Activated CD4-positive, alpha-beta T cell treated with anti-CD3 and anti-CD28 coated beads, Interleukin-2, amount 10 ng/mL, durations not matched to agents 24 days and 14 days (primary cell): ENCODE measurements around the gene CYTH4. TPM values are rescaled to one million over a fixed set of nuclear protein-coding genes. Genes with fewer than 3 reads are reported as not detected.
"Not testable (repeated sequence)": the region's sequence is repeated elsewhere in the genome, so short reads cannot be mapped to it uniquely, and the experiment has no call there.

Experiments used
- DNase-seq: peaks from one replicate; pipeline ENCODE4 v3.0.0; 2022
- H3K27ac Mint-ChIP-seq: one replicate; pipeline ENCODE4 v1.8.0; 2022; ENCODE audit warnings: mild to moderate bottlenecking, mixed read lengths
- H3K27me3 Mint-ChIP-seq: one replicate; pipeline ENCODE4 v1.8.0; 2022; ENCODE audit warnings: mixed read lengths
- H3K36me3 Mint-ChIP-seq: one replicate; pipeline ENCODE4 v1.8.0; 2022; ENCODE audit warnings: low read depth, mild to moderate bottlenecking, mixed read lengths
- H3K4me1 Mint-ChIP-seq: one replicate; pipeline ENCODE4 v1.8.0; 2021; ENCODE audit warnings: mixed read lengths
- H3K4me3 Mint-ChIP-seq: one replicate; pipeline ENCODE4 v1.8.0; 2022; ENCODE audit warnings: mild to moderate bottlenecking, moderate library complexity, mixed read lengths
- H3K9me3 Mint-ChIP-seq: one replicate; pipeline ENCODE4 v1.8.0; 2021; ENCODE audit warnings: mixed read lengths
- intact Hi-C: fragments of 100-400 bp; cut with micrococcal nuclease; formaldehyde crosslinking; loops from one replicate; pipeline ENCODE4 v1.15.1; 2023
- total RNA-seq: library from RNA; stranded (reverse); gene quantifications from 2 replicates; pipeline ENCODE4 v1.2.3, GENCODE V29; 2022

CYTH4 gene
- total RNA-seq, 1 donor from 2014 or later = 44.9 TPM

DNA sequence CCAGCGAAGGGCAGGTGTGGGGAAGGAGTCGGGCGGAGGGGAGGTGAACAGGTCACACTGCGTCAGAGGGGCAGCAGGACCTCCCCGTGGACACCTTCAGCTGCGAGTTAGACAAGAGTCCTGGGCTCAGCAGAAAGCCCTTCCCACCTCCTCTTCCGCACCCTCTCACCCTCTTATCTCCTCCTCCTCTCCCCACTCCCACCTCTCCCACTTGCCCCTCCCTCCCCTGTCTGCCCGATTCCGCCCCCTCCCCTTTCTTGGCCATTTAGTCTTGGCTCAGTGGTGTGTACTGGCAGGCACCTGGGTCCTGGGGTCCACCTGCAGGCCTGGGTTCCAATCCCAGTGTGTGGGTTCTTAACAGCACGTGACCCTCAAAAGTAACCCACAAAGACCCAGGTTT lies 37.2 kb downstream of the CYTH4 start:
- no peaks in the 10 kb centered on the region for H3K9me3 Mint-ChIP-seq
- no peak overlapping the region for H3K4me3 Mint-ChIP-seq
- no peak overlapping the region for H3K27ac Mint-ChIP-seq
- H3K36me3 Mint-ChIP-seq = peaks cover 2% of the 10 kb centered on the region
- H3K4me1 Mint-ChIP-seq = peaks cover 15% of the 10 kb centered on the region
- no peak for DNase-seq
- intact Hi-C loops = no loop called here
- peaks cover 37% of the 10 kb centered on the region for H3K27me3 Mint-ChIP-seq

- Mint-ChIP-seq H3K4me1 (peaks cover 6% of the 10 kb centered on the region), H3K9me3 (no peaks in the 10 kb centered on the region), H3K27ac (no peak overlapping the region), H3K27me3 (peaks cover 37% of the 10 kb centered on the region), H3K36me3 (no peaks in the 10 kb centered on the region), H3K4me3 (no peak overlapping the region)
- DNase-seq = no peak
- intact Hi-C loops = no loop called here
These were observed 38.7 kb downstream of the CYTH4 start for GRCh38 chr22:37320726-37321677.

- no peaks in the 10 kb centered on the region for H3K4me1 Mint-ChIP-seq
- H3K4me3 Mint-ChIP-seq = no peak overlapping the region
- no peaks in the 10 kb centered on the region for H3K9me3 Mint-ChIP-seq
- no peak overlapping the region for H3K27ac Mint-ChIP-seq
- intact Hi-C loops = no loop called here
- peaks cover 61% of the 10 kb centered on the region for H3K27me3 Mint-ChIP-seq
- DNase-seq = no peak
- H3K36me3 Mint-ChIP-seq = no peaks in the 10 kb centered on the region
These were observed 42.2 kb downstream of the CYTH4 start for GRCh38 chr22:37324340-37325038.

DNA sequence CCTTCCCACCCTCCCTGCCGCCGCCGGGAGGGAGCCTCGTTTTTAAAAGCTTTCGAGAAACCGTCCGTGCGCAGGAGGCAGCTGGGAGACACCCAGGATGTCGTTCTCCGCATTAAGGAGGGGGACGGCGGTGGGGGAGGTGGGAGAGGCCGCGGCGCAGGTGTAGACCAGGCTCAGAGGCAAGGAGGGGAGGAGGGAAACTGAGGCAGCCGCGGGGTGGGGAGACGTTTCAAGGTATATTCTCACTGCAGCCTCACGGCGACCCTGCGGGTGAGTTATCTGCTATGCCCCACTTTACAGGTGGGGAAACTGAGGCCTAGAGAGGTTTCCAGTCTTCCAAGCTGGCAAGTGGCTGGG lies 42.7 kb downstream of the CYTH4 start:
- Mint-ChIP-seq H3K27me3 (peaks cover 65% of the 10 kb centered on the region), H3K4me1 (no peaks in the 10 kb centered on the region), H3K27ac (no peak overlapping the region), H3K9me3 (no peaks in the 10 kb centered on the region), H3K36me3 (no peaks in the 10 kb centered on the region), H3K4me3 (no peak overlapping the region)
- intact Hi-C loops = no loop called here
- no peak for DNase-seq

GRCh38 chr22:37326726-37327125 lies 44.4 kb downstream of the CYTH4 start:
- Mint-ChIP-seq H3K4me1 (peaks cover 2% of the 10 kb centered on the region), H3K9me3 (no peaks in the 10 kb centered on the region), H3K27me3 (peaks cover 65% of the 10 kb centered on the region), H3K27ac (no peak overlapping the region), H3K4me3 (no peak overlapping the region), H3K36me3 (no peaks in the 10 kb centered on the region)
- intact Hi-C loops = no loop called here
- no peak for DNase-seq

GRCh38 chr22:37328017-37328416 lies 45.7 kb downstream of the CYTH4 start:
- Mint-ChIP-seq H3K27ac (no peak overlapping the region), H3K9me3 (no peaks in the 10 kb centered on the region), H3K4me1 (peaks cover 2% of the 10 kb centered on the region), H3K36me3 (no peaks in the 10 kb centered on the region), H3K27me3 (peaks cover 66% of the 10 kb centered on the region), H3K4me3 (no peak overlapping the region)
- intact Hi-C loops = no loop called here
- no peak for DNase-seq

GRCh38 chr22:37328538-37329237 lies 46.4 kb downstream of the CYTH4 start:
- H3K27ac Mint-ChIP-seq, H3K4me1 Mint-ChIP-seq, intact Hi-C loops, H3K4me3 Mint-ChIP-seq, H3K9me3 Mint-ChIP-seq, DNase-seq, H3K36me3 Mint-ChIP-seq: not testable (repeated sequence)
- peaks cover 62% of the 10 kb centered on the region for H3K27me3 Mint-ChIP-seq

GRCh38 chr22:37329238-37330140 lies 47.2 kb downstream of the CYTH4 start:
- H3K36me3 Mint-ChIP-seq = no peaks in the 10 kb centered on the region
- no peak for DNase-seq
- H3K4me3 Mint-ChIP-seq = no peak overlapping the region
- H3K9me3 Mint-ChIP-seq = no peaks in the 10 kb centered on the region
- intact Hi-C loops = no loop called here
- peaks cover 61% of the 10 kb centered on the region for H3K27me3 Mint-ChIP-seq
- H3K4me1 Mint-ChIP-seq = peaks cover 2% of the 10 kb centered on the region
- no peak overlapping the region for H3K27ac Mint-ChIP-seq

- intact Hi-C loops = no loop called here
- Mint-ChIP-seq H3K27me3 (peaks cover 65% of the 10 kb centered on the region), H3K4me3 (no peak overlapping the region), H3K27ac (no peak overlapping the region), H3K36me3 (no peaks in the 10 kb centered on the region), H3K9me3 (no peaks in the 10 kb centered on the region), H3K4me1 (peaks cover 4% of the 10 kb centered on the region)
- DNase-seq = peak; percentile 76
These were observed 48.1 kb downstream of the CYTH4 start for GRCh38 chr22:37330200-37331033.

DNA sequence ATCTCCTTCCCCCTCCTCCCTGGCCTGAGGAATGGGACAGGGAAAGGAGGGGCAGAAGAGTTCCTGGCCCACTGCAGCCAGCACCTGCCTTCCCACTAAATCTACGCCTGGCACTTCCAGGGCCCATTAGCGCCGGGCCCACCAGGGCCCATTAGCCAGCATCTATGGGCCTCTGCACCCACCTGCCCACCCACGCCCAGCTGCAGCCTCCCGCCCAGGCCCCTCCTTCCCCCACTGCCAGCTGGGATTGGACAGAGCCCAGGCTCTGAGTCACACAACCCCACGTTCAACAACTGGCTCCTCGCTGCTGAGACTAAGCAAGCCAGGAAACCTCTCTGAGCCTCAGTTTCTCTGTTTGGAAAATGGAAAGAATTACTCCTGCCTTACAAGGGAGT lies 48.7 kb downstream of the CYTH4 start:
- Mint-ChIP-seq H3K4me1 (peaks cover 5% of the 10 kb centered on the region), H3K36me3 (no peaks in the 10 kb centered on the region), H3K27ac (no peak overlapping the region), H3K27me3 (peaks cover 70% of the 10 kb centered on the region), H3K4me3 (no peak overlapping the region), H3K9me3 (no peaks in the 10 kb centered on the region)
- DNase-seq = no peak
- intact Hi-C loops = no loop called here

GRCh38 chr22:37331856-37332536 lies 49.7 kb downstream of the CYTH4 start:
- Mint-ChIP-seq H3K27me3 (peaks cover 69% of the 10 kb centered on the region), H3K4me1 (peaks cover 5% of the 10 kb centered on the region), H3K9me3 (no peaks in the 10 kb centered on the region), H3K4me3 (no peak overlapping the region), H3K36me3 (no peaks in the 10 kb centered on the region), H3K27ac (no peak overlapping the region)
- intact Hi-C loops = no loop called here
- no peak for DNase-seq

- Mint-ChIP-seq H3K4me1 (peaks cover 5% of the 10 kb centered on the region), H3K36me3 (no peaks in the 10 kb centered on the region), H3K27me3 (peaks cover 58% of the 10 kb centered on the region), H3K4me3 (no peak overlapping the region), H3K27ac (no peak overlapping the region), H3K9me3 (no peaks in the 10 kb centered on the region)
- no peak for DNase-seq
- intact Hi-C loops = no loop called here
These were observed 51.6 kb downstream of the CYTH4 start for GRCh38 chr22:37333724-37334460.
